Activated T-helper 1 cell treated with anti-CD3 and anti-CD28 coated beads, Interleukin-12 subunit alpha, Interleukin-12 subunit beta, Interleukin-2, Interleukin-4 antibody, amounts not matched to agents 30 ng/mL and 10 ng/mL and 1 ng/mL, durations not matched to agents 14 hours and 24 hours and 36 hours (primary cell): ENCODE measurements around the gene SYT7. TPM values are rescaled to one million over a fixed set of nuclear protein-coding genes. Genes with fewer than 3 reads are reported as not detected.

Experiments used
- DNase-seq: peaks from one replicate; pipeline ENCODE4 v3.0.0; 2021; ENCODE audit warnings: low spot score
- H3K27ac Mint-ChIP-seq: one replicate; pipeline ENCODE4 v1.8.0; 2021; ENCODE audit warnings: mild to moderate bottlenecking, mixed read lengths
- H3K27me3 Mint-ChIP-seq: one replicate; pipeline ENCODE4 v1.8.0; 2022; ENCODE audit warnings: mild to moderate bottlenecking, moderate library complexity, mixed read lengths; ENCODE audit not compliant: insufficient read depth
- H3K36me3 Mint-ChIP-seq: one replicate; pipeline ENCODE4 v1.8.0; 2021; ENCODE audit warnings: low read depth, mixed read lengths
- H3K4me1 Mint-ChIP-seq: one replicate; pipeline ENCODE4 v1.8.0; 2021; ENCODE audit warnings: low read depth, mixed read lengths
- H3K4me3 Mint-ChIP-seq: one replicate; pipeline ENCODE4 v1.8.0; 2021; ENCODE audit warnings: mild to moderate bottlenecking, moderate library complexity, mixed read lengths
- H3K9me3 Mint-ChIP-seq: one replicate; pipeline ENCODE4 v1.8.0; 2021; ENCODE audit warnings: mixed read lengths
- intact Hi-C: fragments of 100-400 bp; cut with micrococcal nuclease; formaldehyde crosslinking; loops from one replicate; pipeline ENCODE4 v1.15.1; 2024
- total RNA-seq: library from RNA; stranded (reverse); gene quantifications from 2 replicates; pipeline ENCODE4 v1.2.3, GENCODE V29; 2022

Gene SYT7
- 0.32 and 0.44 TPM in 2 replicates for total RNA-seq

- no peaks in the 10 kb centered on the region for H3K36me3 Mint-ChIP-seq
- H3K4me1 Mint-ChIP-seq: peaks cover 9% of the 10 kb centered on the region
- peak within 1 kb of the TSS; percentile 80 for H3K4me3 Mint-ChIP-seq
- no peaks in the 10 kb centered on the region for H3K9me3 Mint-ChIP-seq
- DNase-seq: peak; percentile 90
- intact Hi-C loops: no loop called here
- peak within 1 kb of the TSS; percentile 9 for H3K27ac Mint-ChIP-seq
- peaks cover 48% of the 10 kb centered on the region for H3K27me3 Mint-ChIP-seq
Measured at GRCh38 chr11:61581030-61581928, at the start of gene SYT7. Gene SYT7, minus strand, starts transcription at chr11:61581076. Its CDS starts 256 bp downstream, at chr11:61580820.

GRCh38 chr11:61630089-61630488 is 49.2 kb upstream of the SYT7 start:
- no peaks in the 10 kb centered on the region for H3K27me3 Mint-ChIP-seq
- H3K9me3 Mint-ChIP-seq: no peaks in the 10 kb centered on the region
- H3K4me1 Mint-ChIP-seq: no peaks in the 10 kb centered on the region
- H3K4me3 Mint-ChIP-seq: no peak overlapping the region
- no peaks in the 10 kb centered on the region for H3K36me3 Mint-ChIP-seq
- no peak overlapping the region for H3K27ac Mint-ChIP-seq
- DNase-seq: no peak
- intact Hi-C loops: no loop called here

GRCh38 chr11:61629082-61629833 is 48.4 kb upstream of the SYT7 start:
- Mint-ChIP-seq H3K27ac (no peak overlapping the region), H3K27me3 (no peaks in the 10 kb centered on the region), H3K9me3 (no peaks in the 10 kb centered on the region), H3K4me3 (no peak overlapping the region), H3K4me1 (no peaks in the 10 kb centered on the region), H3K36me3 (no peaks in the 10 kb centered on the region)
- DNase-seq: no peak
- intact Hi-C loops: no loop called here

- H3K4me1 Mint-ChIP-seq: no peaks in the 10 kb centered on the region
- no peaks in the 10 kb centered on the region for H3K9me3 Mint-ChIP-seq
- intact Hi-C loops: no loop called here
- no peaks in the 10 kb centered on the region for H3K36me3 Mint-ChIP-seq
- H3K27me3 Mint-ChIP-seq: no peaks in the 10 kb centered on the region
- H3K27ac Mint-ChIP-seq: no peak overlapping the region
- H3K4me3 Mint-ChIP-seq: no peak overlapping the region
- DNase-seq: no peak
Measured at GRCh38 chr11:61628662-61628970, 47.7 kb upstream of the SYT7 start.

- Mint-ChIP-seq H3K4me1 (no peaks in the 10 kb centered on the region), H3K9me3 (no peaks in the 10 kb centered on the region), H3K27me3 (no peaks in the 10 kb centered on the region), H3K36me3 (no peaks in the 10 kb centered on the region), H3K27ac (no peak overlapping the region), H3K4me3 (no peak overlapping the region)
- intact Hi-C loops: no loop called here
- DNase-seq: no peak
Measured at GRCh38 chr11:61627850-61628661, 47.2 kb upstream of the SYT7 start.

GRCh38 chr11:61626580-61627380 is 45.9 kb upstream of the SYT7 start:
- intact Hi-C loops: no loop called here
- H3K9me3 Mint-ChIP-seq: no peaks in the 10 kb centered on the region
- no peak overlapping the region for H3K4me3 Mint-ChIP-seq
- no peak overlapping the region for H3K27ac Mint-ChIP-seq
- H3K36me3 Mint-ChIP-seq: no peaks in the 10 kb centered on the region
- no peak for DNase-seq
- H3K27me3 Mint-ChIP-seq: peaks cover under 1% of the 10 kb centered on the region
- no peaks in the 10 kb centered on the region for H3K4me1 Mint-ChIP-seq

- H3K4me1 Mint-ChIP-seq: no peaks in the 10 kb centered on the region
- no peak overlapping the region for H3K27ac Mint-ChIP-seq
- H3K4me3 Mint-ChIP-seq: no peak overlapping the region
- H3K9me3 Mint-ChIP-seq: no peaks in the 10 kb centered on the region
- intact Hi-C loops: no loop called here
- H3K36me3 Mint-ChIP-seq: no peaks in the 10 kb centered on the region
- peaks cover 2% of the 10 kb centered on the region for H3K27me3 Mint-ChIP-seq
- DNase-seq: no peak
Measured at GRCh38 chr11:61625525-61625924, 44.6 kb upstream of the SYT7 start.

- H3K4me3 Mint-ChIP-seq: no peak overlapping the region
- H3K27ac Mint-ChIP-seq: no peak overlapping the region
- H3K27me3 Mint-ChIP-seq: peaks cover 3% of the 10 kb centered on the region
- no peaks in the 10 kb centered on the region for H3K4me1 Mint-ChIP-seq
- intact Hi-C loops: no loop called here
- no peaks in the 10 kb centered on the region for H3K9me3 Mint-ChIP-seq
- H3K36me3 Mint-ChIP-seq: no peaks in the 10 kb centered on the region
- DNase-seq: no peak
Measured at GRCh38 chr11:61621917-61622585, 41.2 kb upstream of the SYT7 start.

GRCh38 chr11:61619471-61620226 is 38.8 kb upstream of the SYT7 start:
- Mint-ChIP-seq H3K27ac (no peak overlapping the region), H3K36me3 (no peaks in the 10 kb centered on the region), H3K4me3 (no peak overlapping the region), H3K4me1 (no peaks in the 10 kb centered on the region), H3K27me3 (peaks cover 7% of the 10 kb centered on the region), H3K9me3 (no peaks in the 10 kb centered on the region)
- no peak for DNase-seq
- intact Hi-C loops: no loop called here

- Mint-ChIP-seq H3K36me3 (no peaks in the 10 kb centered on the region), H3K4me1 (no peaks in the 10 kb centered on the region), H3K27me3 (peaks cover 7% of the 10 kb centered on the region), H3K27ac (no peak overlapping the region), H3K9me3 (no peaks in the 10 kb centered on the region), H3K4me3 (no peak overlapping the region)
- intact Hi-C loops: no loop called here
- no peak for DNase-seq
Measured at GRCh38 chr11:61618978-61619377, 38.1 kb upstream of the SYT7 start.

- H3K9me3 Mint-ChIP-seq: no peaks in the 10 kb centered on the region
- intact Hi-C loops: no loop called here
- no peak overlapping the region for H3K4me3 Mint-ChIP-seq
- no peaks in the 10 kb centered on the region for H3K4me1 Mint-ChIP-seq
- H3K36me3 Mint-ChIP-seq: no peaks in the 10 kb centered on the region
- DNase-seq: no peak
- no peak overlapping the region for H3K27ac Mint-ChIP-seq
- peaks cover 7% of the 10 kb centered on the region for H3K27me3 Mint-ChIP-seq
Measured at GRCh38 chr11:61617515-61617914, 36.6 kb upstream of the SYT7 start.
